ENCODE results near the gene PLEKHG3. TPM values are rescaled to one million over a fixed set of nuclear protein-coding genes. Genes with fewer than 3 reads are reported as not detected.
A peak's percentile ranks its signal among the peaks of the same experiment; 100 is the strongest.
"Not testable (repeated sequence)": the region's sequence is repeated elsewhere in the genome, so short reads cannot be mapped to it uniquely, and the experiment has no call there.

PLEKHG3 gene
- total RNA-seq, 1 experiment from 2014 or later, result 79.5 TPM

DNA sequence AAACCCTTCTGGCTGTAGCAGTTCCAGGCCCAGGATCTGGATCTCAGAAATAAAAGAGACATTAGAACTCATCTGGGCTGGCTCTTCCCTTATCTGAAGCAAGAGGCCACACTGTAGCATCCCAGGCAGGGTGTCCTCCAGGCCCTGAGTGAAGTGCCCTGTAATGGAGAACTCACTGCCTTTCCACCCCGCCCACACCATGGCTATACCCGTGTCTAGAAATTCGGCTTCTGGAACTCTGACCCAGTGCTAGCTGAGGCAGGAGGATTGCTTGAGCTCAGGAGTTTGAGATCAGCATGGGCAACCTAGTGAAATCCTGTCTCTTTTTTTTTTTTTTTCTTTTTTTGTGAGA, 23.5 kb upstream of the PLEKHG3 start:
- DNase-seq (ENCODE audit: low read depth in 1 of 2, low spot score in 2 of 2), result no peak
- no peaks in the 10 kb centered on the region for H3K36me3 ChIP-seq
- H3K9me3 ChIP-seq (replicated peaks), result no peaks in the 10 kb centered on the region
- H3K27me3 ChIP-seq (replicated peaks), result no peaks in the 10 kb centered on the region
- no peak overlapping the region for H3K27ac ChIP-seq
- H3K4me1 ChIP-seq (replicated peaks), result peaks cover 11% of the 10 kb centered on the region
- H3K4me3 ChIP-seq, result no peak overlapping the region

DNA sequence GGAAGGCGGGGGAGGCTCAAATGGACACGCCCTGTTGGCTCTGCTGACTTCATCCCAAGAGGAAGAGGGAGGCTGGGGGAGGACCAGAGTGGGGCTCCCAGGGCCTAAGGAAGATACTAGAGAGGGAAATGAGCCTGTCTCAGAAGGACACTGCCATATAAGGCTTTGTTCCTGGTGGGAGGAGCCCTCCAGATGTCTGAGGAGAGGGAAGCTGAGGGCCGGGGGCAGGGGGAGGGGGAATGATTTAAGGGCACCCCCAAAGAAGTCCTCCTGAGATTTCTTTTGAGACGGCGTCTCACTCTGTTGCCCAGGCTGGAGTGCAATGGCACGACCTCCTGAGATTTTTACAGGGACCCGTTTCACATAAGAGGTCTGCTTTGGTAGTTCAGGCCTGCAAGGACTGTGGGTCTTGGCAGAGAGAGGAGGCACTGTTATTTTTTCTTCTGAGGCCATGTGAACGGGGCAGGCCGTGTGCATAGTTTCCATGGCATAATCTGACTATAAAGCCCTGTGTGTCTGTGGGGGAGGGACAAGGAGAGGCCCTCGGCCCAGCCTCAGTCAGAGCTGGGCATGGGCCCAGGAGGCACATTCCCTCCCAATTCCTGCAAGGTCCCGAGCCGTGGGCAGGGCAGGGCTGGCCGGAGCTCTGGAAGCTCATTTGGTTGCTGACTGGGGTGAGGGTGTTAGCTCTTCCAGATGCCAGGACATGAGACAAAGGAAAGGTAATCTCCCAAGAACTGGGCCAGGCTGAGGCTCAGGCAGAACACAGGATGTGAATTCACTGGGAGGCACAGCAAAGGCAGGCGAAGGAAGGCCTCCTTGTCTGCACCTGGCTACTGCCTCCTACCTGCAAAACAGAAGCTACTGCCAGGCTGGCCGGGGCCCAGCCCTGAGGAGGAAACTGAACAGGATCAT, 22.2 kb upstream of the PLEKHG3 start:
- H3K36me3 ChIP-seq, result no peaks in the 10 kb centered on the region
- DNase-seq (ENCODE audit: low read depth in 1 of 2, low spot score in 2 of 2), result peak in 1 of 2 experiments; percentile 42
- H3K27me3 ChIP-seq (replicated peaks), result no peaks in the 10 kb centered on the region
- no peak overlapping the region for H3K4me3 ChIP-seq
- no peaks in the 10 kb centered on the region for H3K9me3 ChIP-seq (replicated peaks)
- H3K4me1 ChIP-seq (replicated peaks), result peaks cover 11% of the 10 kb centered on the region
- H3K27ac ChIP-seq, result no peak overlapping the region; the same call in 1 of the 2 replicates

DNA sequence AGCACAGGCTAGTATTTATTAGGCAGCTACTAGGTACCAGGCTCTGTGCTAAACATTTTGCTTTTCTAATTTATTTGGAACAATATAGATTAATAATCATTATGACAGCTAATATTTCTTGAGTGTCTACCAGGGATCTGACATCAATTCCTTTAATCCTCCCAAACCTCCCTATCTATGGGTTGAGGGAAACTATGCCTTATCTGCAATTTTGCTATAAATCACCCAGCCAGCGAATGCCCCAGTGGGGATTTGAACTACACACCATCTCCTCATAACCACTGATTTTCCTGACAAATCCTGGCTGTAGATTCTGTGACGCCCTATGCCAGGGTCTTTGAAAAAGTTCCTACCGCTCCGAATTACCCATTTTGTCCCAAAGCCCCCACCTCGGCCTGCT, 21.4 kb upstream of the PLEKHG3 start:
- no peak for DNase-seq (ENCODE audit: low read depth in 1 of 2, low spot score in 2 of 2)
- Histone ChIP-seq H3K27ac (no peak overlapping the region), H3K36me3 (no peaks in the 10 kb centered on the region)

DNA sequence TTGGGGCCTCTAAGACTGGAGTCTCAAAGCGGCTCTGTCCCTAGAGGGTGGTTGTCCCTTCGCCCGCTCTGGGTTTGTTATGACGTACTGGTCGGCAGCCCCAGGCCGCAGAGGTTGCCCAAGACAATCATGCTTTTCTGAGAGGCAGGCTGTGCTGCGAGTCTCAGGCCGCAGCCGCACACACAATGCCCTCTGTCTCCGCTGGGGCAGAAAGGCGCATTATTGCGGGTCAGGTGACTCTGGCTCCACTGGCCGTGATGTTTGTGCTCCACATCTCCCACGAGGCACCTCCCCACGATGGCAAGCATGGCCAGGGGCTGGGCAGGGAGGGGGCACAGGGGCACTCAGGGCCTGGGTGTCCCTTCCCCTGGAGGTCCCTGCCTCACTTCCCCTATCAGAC, 21.0 kb upstream of the PLEKHG3 start:
- no peaks in the 10 kb centered on the region for H3K27me3 ChIP-seq (replicated peaks)
- H3K4me1 ChIP-seq (replicated peaks), result peaks cover 11% of the 10 kb centered on the region
- no peak overlapping the region for H3K27ac ChIP-seq
- no peak overlapping the region for H3K4me3 ChIP-seq
- H3K9me3 ChIP-seq (replicated peaks), result no peaks in the 10 kb centered on the region
- no peaks in the 10 kb centered on the region for H3K36me3 ChIP-seq
- DNase-seq (ENCODE audit: low read depth in 1 of 2, low spot score in 2 of 2), result no peak

More for the DNA sequence above, 21.4 kb upstream of the PLEKHG3 start:
- no peaks in the 10 kb centered on the region for H3K9me3 ChIP-seq (replicated peaks)
- H3K4me1 ChIP-seq (replicated peaks), result peaks cover 11% of the 10 kb centered on the region
- no peak overlapping the region for H3K4me3 ChIP-seq
- H3K27me3 ChIP-seq (replicated peaks), result no peaks in the 10 kb centered on the region

DNA sequence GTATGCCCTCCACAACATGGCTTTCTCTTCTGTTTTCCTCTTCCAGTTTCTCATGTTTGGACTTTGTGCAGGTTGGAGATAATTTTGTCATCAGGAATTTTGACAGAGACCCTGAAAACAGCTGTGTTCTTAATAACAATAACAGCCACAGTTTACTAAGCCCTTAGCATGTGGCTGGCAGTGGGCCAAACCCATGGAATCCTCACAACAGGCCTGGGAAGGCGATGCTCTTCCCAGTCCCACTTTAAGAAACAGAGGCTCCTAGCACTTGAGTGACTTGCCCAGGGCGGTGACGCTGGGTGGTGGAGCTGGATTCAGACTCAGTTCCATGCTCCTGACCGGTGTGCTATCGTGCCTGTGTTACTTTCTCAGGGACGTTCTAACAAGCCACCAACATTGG, 20.1 kb upstream of the PLEKHG3 start:
- Histone ChIP-seq H3K27ac (no peak overlapping the region), H3K4me1 (replicated peaks) (peaks cover 11% of the 10 kb centered on the region), H3K4me3 (no peak overlapping the region), H3K9me3 (replicated peaks) (no peaks in the 10 kb centered on the region), H3K36me3 (no peaks in the 10 kb centered on the region), H3K27me3 (replicated peaks) (no peaks in the 10 kb centered on the region)
- DNase-seq (ENCODE audit: low read depth in 1 of 2, low spot score in 2 of 2), result no peak

DNA sequence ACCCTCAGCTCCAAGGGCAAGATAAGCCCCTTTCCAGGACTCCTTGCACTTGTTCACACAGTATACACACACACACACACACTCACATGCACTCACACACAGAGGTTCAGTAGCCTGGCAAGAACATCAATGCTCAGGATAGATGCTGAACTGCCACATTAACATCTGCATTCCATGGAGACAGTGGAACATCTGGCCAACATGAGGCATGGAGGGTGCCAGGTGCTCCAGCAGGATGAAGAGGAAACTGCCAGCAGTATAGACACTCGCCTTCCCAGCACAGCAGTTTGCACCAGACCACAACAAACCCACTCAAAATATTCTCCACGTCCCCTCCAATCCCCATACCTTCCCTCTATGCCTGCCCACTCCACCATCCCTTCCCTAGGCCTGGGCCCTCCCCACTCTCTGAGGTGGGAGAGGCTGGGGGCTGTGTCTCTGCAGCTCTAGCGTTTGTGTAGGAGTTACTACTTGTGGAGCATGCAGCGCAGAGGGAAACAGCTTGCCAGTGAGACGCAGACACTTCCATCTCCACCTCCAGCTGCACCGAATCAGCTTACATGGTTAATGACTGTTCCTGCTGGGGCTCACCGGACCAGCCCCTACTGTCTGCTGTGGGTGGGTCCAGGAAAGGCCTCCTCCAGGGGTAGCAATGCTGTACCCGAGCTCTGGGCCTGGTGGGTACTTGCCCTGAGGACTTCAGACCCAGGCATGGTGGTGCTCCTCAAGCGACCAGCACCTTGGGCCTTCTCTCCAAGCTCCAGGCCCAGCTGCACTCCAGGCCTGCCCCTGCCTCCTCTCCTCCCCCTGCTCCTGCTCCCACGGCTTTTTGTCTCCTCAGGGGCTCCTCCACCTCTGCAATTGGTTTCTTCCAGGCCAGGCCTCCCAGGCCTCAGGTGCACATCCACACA, 18.6 kb upstream of the PLEKHG3 start:
- Histone ChIP-seq H3K9me3 (replicated peaks) (no peaks in the 10 kb centered on the region), H3K4me1 (replicated peaks) (peaks cover 11% of the 10 kb centered on the region), H3K36me3 (no peaks in the 10 kb centered on the region), H3K4me3 (no peak overlapping the region), H3K27ac (no peak overlapping the region), H3K27me3 (replicated peaks) (no peaks in the 10 kb centered on the region)
- DNase-seq (ENCODE audit: low read depth in 1 of 2, low spot score in 2 of 2), result no peak

DNA sequence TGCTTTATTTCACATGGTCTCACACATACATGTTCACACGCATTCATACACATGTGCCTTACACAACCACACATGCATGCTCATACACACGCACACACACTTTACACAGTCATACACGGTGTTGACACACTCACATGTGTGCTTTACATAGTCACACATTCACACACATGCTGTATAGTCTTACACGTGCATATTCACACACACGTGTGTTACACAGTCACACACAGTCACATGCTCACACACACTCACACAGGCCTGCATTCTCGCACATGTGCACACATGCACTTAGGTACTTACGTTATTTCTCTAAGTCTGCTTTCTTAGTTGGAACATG, 18.0 kb upstream of the PLEKHG3 start:
- H3K4me3 ChIP-seq, result no peak overlapping the region
- H3K36me3 ChIP-seq, result no peaks in the 10 kb centered on the region
- H3K27me3 ChIP-seq (replicated peaks), result no peaks in the 10 kb centered on the region
- H3K9me3 ChIP-seq (replicated peaks), result no peaks in the 10 kb centered on the region
- no peak overlapping the region for H3K27ac ChIP-seq
- no peak for DNase-seq (ENCODE audit: low read depth in 1 of 2, low spot score in 2 of 2)
- peaks cover 11% of the 10 kb centered on the region for H3K4me1 ChIP-seq (replicated peaks)

DNA sequence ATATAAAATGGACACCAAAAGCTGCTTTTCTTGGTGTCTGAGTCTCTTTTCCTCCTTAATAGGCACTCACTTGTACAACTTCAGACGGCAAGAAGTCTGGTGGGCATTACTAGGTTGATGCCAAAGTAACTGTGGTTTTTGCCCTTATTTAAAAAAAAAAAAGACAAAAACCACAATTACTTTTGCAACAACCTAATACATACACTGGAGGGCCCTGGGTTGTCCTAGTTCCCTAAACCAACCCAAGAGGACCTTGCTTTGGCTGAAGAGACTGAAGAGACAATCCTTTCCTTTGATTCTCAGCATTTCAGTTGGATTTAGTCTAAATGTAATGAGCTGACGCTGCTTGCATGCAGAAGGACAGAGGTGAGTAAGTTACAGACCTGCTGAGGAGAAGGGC, 16.2 kb upstream of the PLEKHG3 start:
- no peak overlapping the region for H3K27ac ChIP-seq
- no peaks in the 10 kb centered on the region for H3K36me3 ChIP-seq
- no peaks in the 10 kb centered on the region for H3K27me3 ChIP-seq (replicated peaks)
- no peaks in the 10 kb centered on the region for H3K4me1 ChIP-seq (replicated peaks)
- no peaks in the 10 kb centered on the region for H3K9me3 ChIP-seq (replicated peaks)
- H3K4me3 ChIP-seq, result no peak overlapping the region
- no peak for DNase-seq (ENCODE audit: low read depth in 1 of 2, low spot score in 2 of 2)

DNA sequence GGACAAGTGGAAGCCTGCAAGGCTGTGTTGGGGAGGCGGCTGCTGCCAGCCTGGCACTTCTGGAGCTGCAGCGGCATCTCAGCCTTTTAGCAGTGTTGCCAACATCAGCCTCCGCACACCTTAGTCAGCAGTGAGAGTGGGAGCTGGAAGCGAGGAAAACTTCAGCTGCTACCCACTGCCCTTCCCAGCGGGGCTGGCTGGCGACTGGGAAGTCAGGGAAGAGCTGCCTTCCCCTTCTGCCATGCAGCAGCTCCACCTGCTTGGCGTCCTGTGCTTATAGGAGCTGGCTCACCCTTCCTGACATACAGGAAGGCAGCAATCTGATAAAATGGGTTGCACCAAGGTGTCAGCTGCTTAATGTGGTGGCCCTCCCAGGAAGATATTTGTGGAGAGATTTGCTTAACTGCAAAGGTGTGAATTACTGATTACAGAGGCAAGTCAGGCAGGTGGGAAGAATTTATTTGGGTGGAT, 15.4 kb upstream of the PLEKHG3 start:
- DNase-seq (ENCODE audit: low read depth in 1 of 2, low spot score in 2 of 2), result no peak
- Histone ChIP-seq H3K4me3 (no peak overlapping the region), H3K9me3 (replicated peaks) (no peaks in the 10 kb centered on the region), H3K36me3 (no peaks in the 10 kb centered on the region), H3K27ac (no peak overlapping the region), H3K4me1 (replicated peaks) (no peaks in the 10 kb centered on the region), H3K27me3 (replicated peaks) (no peaks in the 10 kb centered on the region)

DNA sequence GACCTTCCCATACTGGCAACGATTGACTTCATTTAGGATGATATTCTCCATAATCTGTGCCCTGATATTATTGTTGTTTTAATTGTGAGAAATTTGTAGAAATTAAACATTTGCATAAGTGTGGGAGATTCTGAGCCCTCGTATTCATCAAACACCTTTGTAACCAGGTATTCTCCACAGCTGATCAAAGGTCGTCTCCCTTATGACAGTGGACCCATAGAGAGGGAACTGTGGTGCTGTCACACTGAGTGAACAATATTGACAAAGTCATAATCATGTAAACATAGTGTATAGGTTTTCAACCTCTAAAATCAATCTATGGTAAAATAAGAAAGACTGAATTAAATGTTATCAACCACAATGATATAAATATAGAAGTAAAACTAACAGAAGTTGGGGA, 14.9 kb upstream of the PLEKHG3 start:
- Histone ChIP-seq H3K27ac (no peak overlapping the region), H3K4me3 (no peak overlapping the region), H3K36me3 (no peaks in the 10 kb centered on the region), H3K9me3 (replicated peaks) (no peaks in the 10 kb centered on the region), H3K27me3 (replicated peaks) (no peaks in the 10 kb centered on the region), H3K4me1 (replicated peaks) (no peaks in the 10 kb centered on the region)
- DNase-seq (ENCODE audit: low read depth in 1 of 2, low spot score in 2 of 2), result no peak

DNA sequence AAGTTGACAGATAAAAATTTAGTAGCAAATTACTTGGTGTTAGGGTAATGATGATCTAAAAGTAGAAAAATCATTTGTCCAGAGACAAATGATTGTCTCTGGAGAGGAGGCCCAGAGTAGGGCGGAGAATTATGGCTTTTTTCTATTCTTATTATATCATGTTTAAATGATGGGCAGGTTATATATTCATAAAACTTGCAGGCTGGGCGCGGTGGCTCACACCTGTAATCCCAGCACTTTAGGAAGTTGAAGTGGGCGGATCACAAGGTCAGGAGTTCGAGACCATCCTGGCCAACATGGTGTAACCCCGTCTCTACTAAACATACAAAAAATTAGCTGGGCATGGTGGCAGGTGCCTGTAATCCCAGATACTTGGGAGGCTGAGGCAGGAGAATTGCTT, 13.6 kb upstream of the PLEKHG3 start:
- not testable (repeated sequence) for DNase-seq (ENCODE audit: low read depth in 1 of 2, low spot score in 2 of 2); H3K27me3 ChIP-seq (replicated peaks); H3K4me1 ChIP-seq (replicated peaks); H3K4me3 ChIP-seq; H3K9me3 ChIP-seq (replicated peaks); H3K36me3 ChIP-seq; H3K27ac ChIP-seq

DNA sequence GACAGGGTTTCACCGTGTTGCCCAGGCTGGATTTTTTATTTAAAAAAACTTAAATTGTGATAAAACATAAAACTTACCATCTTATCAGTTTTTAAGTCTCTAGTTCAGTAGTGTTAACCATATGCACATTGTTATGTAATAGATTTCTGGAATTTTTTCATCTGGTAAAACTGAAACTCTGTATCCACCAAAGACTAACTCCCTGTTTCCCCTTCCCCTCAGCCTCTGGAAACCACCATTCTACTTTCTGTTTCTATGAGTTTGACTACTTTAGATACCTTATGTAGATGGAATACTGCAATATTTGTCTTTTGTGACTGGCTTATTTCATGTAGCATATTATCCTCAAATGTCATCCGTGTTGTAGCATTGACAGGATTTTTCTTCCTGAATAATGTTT, 12.8 kb upstream of the PLEKHG3 start:
- no peak overlapping the region for H3K27ac ChIP-seq

DNA sequence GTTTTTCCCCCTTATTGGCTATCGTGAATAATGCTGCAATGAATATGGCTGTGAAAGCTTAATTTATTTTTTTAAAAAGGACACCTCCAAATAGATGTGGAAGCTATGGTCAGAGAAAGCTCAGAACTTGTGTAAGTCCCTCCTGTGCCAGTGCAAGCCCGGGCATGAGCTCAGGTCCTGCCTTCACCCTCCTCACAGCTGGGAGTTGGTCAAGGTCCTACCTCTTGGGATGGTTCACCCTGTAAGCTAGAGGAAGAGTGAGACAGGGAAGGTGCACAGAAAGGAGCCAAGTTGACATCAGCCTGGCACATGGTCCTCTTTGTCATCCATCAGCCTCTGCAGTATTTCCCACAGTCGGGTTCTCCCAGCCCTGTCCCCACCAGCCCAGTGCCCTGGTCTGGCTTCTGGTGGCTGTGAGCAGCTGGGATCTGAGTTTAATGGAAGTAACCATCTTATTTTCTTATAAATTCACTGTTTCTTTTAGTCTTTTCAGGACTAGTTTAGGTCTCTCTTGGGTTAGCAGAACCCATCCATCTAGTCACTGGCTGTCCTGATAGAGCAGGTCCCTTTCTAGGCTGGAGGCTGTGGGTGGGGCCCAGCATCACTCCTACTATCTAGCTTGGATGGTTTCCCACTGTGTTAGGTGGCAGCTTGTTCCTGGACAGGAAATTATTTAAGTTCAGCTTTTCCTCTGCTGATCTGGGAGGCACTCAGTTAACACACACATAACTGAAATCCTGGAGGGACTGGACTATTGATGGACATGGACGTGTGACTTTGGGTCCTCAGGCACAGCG, 11.8 kb upstream of the PLEKHG3 start:
- no peak for DNase-seq (ENCODE audit: low read depth in 1 of 2, low spot score in 2 of 2)
- Histone ChIP-seq H3K4me1 (replicated peaks) (no peaks in the 10 kb centered on the region), H3K27ac (no peak overlapping the region), H3K36me3 (no peaks in the 10 kb centered on the region), H3K9me3 (replicated peaks) (no peaks in the 10 kb centered on the region), H3K27me3 (replicated peaks) (no peaks in the 10 kb centered on the region), H3K4me3 (no peak overlapping the region)

More for the DNA sequence above, 12.8 kb upstream of the PLEKHG3 start:
- H3K9me3 ChIP-seq (replicated peaks), result no peaks in the 10 kb centered on the region
- H3K4me1 ChIP-seq (replicated peaks), result no peaks in the 10 kb centered on the region
- H3K27me3 ChIP-seq (replicated peaks), result no peaks in the 10 kb centered on the region
- DNase-seq (ENCODE audit: low read depth in 1 of 2, low spot score in 2 of 2), result no peak
- no peak overlapping the region for H3K4me3 ChIP-seq
- no peaks in the 10 kb centered on the region for H3K36me3 ChIP-seq
